Esophagus squamous epithelium (tissue), 4 donors: ENCODE measurements around the gene XRCC3.

Experiments
- CTCF ChIP-seq, 6 experiments: fragments of 450-650 bp in 4 of 6; fragments of 200-600 bp in 2 of 6; sonication (generic) in 2 of 6; IDR thresholded peaks; one replicate each; pipeline ENCODE4 v1.5.1; 2016 to 2019; ENCODE audit warnings: antibody characterized with exemption in 6 of 6, mild to moderate bottlenecking in 4 of 6, moderate library complexity in 4 of 6
- POLR2A ChIP-seq, 4 donors: fragments of 450-650 bp; IDR thresholded peaks; one replicate each; pipeline ENCODE4 v1.6.1; 2017; ENCODE audit warnings: antibody characterized with exemption in 4 of 4, mild to moderate bottlenecking in 4 of 4, moderate library complexity in 3 of 4

- TF ChIP-seq CTCF (IDR thresholded peaks at IDR 0.05) (no peak), POLR2A (IDR thresholded peaks at IDR 0.05) (no peak)
Observed at GRCh38 chr14:103712633-103713247, 2.5 kb downstream of the XRCC3 start.
